Measurements from ENCODE around the gene COG5. TPM values are rescaled to one million over a fixed set of nuclear protein-coding genes. Genes with fewer than 3 reads are reported as not detected.

COG5 gene
- total and polyA plus RNA-seq, 2 of the 8 experiments (the other 6 are each of a cell fraction or from before 2014, with no cell fraction given), result 10.5 to 28.1 TPM

- no peaks in the 10 kb centered on the region for H3K9me3 ChIP-seq (ENCODE audit: insufficient read depth in 2 of 2, low read depth in 1 of 2, low read length in 1 of 2)
- H3K14ac ChIP-seq (ENCODE audit: insufficient read length), result no peak overlapping the region
- WGBS, 2 experiments (ENCODE audit: extremely low coverage in 1 of 2, insufficient coverage in 1 of 2, insufficient read length in 1 of 2, insufficient replicate concordance in 2 of 2, low coverage in 1 of 2, low lambda C conversion rate in 2 of 2, missing lambda C conversion rate in 1 of 2), result 95% methylated on average over 7 of the region's 7 CpGs; no CpG with 5 or more reads in 1 of the 2 experiments
- ChIA-PET CTCF (ENCODE audit: partially characterized antibody) (interaction anchor here (0.6 to 3.3 kb wide), 4 partner anchors 9 to 674 kb away, joined by 3 to 17 read pairs (median 6); no protein-coding TSS in a partner anchor), POLR2A (ENCODE audit: partially characterized antibody) (no interaction called here)
- H3K4me2 ChIP-seq (ENCODE audit: insufficient read depth in 1 of 2, low read depth in 2 of 2, low read length in 2 of 2), result no peak overlapping the region
- no peak overlapping the region for H3K23ac ChIP-seq (ENCODE audit: insufficient read length)
- H4K20me1 ChIP-seq (replicated peaks in 1 of 2; ENCODE audit: control insufficient read depth in 1 of 2, insufficient read depth in 2 of 2, low read length in 2 of 2), result peaks cover 0 to 6% of the 10 kb centered on the region in 2 experiments
- no peak overlapping the region for H2BK12ac ChIP-seq (ENCODE audit: low read depth, low read length)
- H2BK5ac ChIP-seq (ENCODE audit: low read depth, low read length), result no peak overlapping the region
- FAIRE-seq (no peak), DNase-seq (ENCODE audit: low read depth in 1 of 2, low spot score in 2 of 2) (no peak)
- no peak overlapping the region for H2AFZ ChIP-seq (ENCODE audit: low read length)
- no peak overlapping the region for H4K5ac ChIP-seq (ENCODE audit: insufficient read length, low read depth, low read length)
- no peaks in the 10 kb centered on the region for H3K79me2 ChIP-seq (ENCODE audit: control insufficient read depth in 1 of 2, insufficient read depth in 2 of 2, low read length in 2 of 2)
- no peaks in the 10 kb centered on the region for H3K23me2 ChIP-seq (ENCODE audit: low read depth, low read length)
- peaks cover 3 to 35% (median 7%) of the 10 kb centered on the region in 4 experiments for H3K36me3 ChIP-seq (ENCODE audit: control insufficient read depth in 2 of 4, insufficient read depth in 4 of 4, low read length in 3 of 4)
- no peaks in the 10 kb centered on the region for H3K79me1 ChIP-seq (ENCODE audit: low read depth, low read length)
- no peak overlapping the region for H3K4me3 ChIP-seq (ENCODE audit: extremely low read depth in 1 of 4, insufficient read depth in 2 of 4, low read depth in 3 of 4, low read length in 4 of 4)
- TF ChIP-seq POLR2AphosphoS5 (IDR thresholded peaks at IDR 0.05; ENCODE audit: low read depth, low read length) (no peak), KDM1A (IDR thresholded peaks at IDR 0.05; ENCODE audit: borderline replicate concordance, low read length) (no peak)
- H4K8ac ChIP-seq (ENCODE audit: extremely low read depth, insufficient read depth, low read length), result no peak overlapping the region
- no peak overlapping the region for H3K27ac ChIP-seq (ENCODE audit: low read depth, low read length)
- no peak overlapping the region for H2BK20ac ChIP-seq (ENCODE audit: low read length)
- H3K18ac ChIP-seq (ENCODE audit: extremely low read depth, low read length), result no peak overlapping the region
- no peak overlapping the region for H3K4ac ChIP-seq (replicated peaks; ENCODE audit: insufficient read length, low read depth, low read length)
- no peak overlapping the region for H2BK120ac ChIP-seq (replicated peaks; ENCODE audit: low read depth, low read length)
- no peak overlapping the region for H2AK5ac ChIP-seq (ENCODE audit: low read depth, low read length)
- no peak overlapping the region for H3K9ac ChIP-seq (replicated peaks in 1 of 4; ENCODE audit: extremely low read depth in 1 of 4, low read depth in 3 of 4, low read length in 3 of 4)
- no peak overlapping the region for H3K56ac ChIP-seq (replicated peaks; ENCODE audit: insufficient read length, low read depth, low read length)
- no peaks in the 10 kb centered on the region for H3K4me1 ChIP-seq (replicated peaks in 1 of 4; ENCODE audit: control insufficient read depth in 3 of 4, insufficient read depth in 4 of 4, low read length in 3 of 4)
- H3K27me3 ChIP-seq (replicated peaks in 1 of 4; ENCODE audit: control insufficient read depth in 3 of 4, extremely low read depth in 1 of 4, insufficient read depth in 3 of 4, low read length in 3 of 4), result no peaks in the 10 kb centered on the region
- no peak overlapping the region for H4K91ac ChIP-seq (replicated peaks; ENCODE audit: insufficient read length, low read length)
- no peak overlapping the region for H2BK15ac ChIP-seq (ENCODE audit: low read length)
Measured at GRCh38 chr7:107203607-107204006, 360.1 kb downstream of the COG5 start.
